GM19240 (cell line): Measurements from ENCODE around the gene CLDN15.

ENCODE experiments used
- DNase-seq: peaks from one replicate; pipeline ENCODE4 v3.0.0; 2011; ENCODE audit warnings: low spot score; ENCODE audit not compliant: insufficient read length

CLDN15 gene

DNA sequence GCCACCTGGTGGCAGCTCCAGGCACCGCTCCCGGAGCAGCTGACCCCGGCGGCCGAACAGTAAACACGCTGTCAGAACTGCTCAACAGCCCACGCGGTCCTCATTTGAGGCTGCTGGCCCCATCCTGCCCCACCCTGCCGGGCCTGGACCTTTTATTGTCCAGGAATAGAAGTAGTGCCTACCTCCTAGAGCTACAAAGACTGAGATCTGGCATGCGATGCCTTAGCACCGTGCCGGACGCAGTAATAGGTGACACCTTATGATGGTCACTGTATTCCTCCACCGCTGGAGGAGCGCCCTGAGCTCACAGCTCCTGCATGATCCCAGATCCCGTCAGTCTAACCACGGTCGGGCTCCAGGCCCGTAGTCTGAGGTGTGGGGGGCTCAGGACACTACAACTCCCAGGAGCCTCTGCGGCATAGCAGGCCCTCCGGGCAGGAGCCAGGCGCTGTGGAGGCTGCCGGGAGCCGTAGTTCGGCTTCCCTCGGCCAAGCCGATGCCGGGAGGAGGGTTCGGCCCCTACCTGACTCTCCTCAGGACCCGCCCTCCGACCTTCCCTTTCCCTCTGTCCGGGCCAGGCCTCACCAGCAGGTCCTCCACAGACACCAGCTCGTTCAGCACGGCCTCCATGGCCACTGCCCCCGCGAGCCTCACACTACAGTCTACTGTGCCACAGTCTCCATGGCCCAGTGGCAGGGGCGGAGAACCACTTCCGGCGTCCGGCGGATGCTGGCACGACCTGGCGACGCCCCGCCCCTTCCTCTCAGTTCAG is 7.0 kb upstream of the CLDN15 start, which contains the start of gene FIS1:
Gene FIS1, minus strand, starts transcription at position 707 of the 772 bp plus-strand sequence. Its CDS starts 77 bp downstream, at position 630.
- peak; percentile 83 for DNase-seq

- DNase-seq, result peak; percentile 74
Observed at GRCh38 chr7:101243646-101244374, 6.2 kb upstream of the CLDN15 start.

DNA sequence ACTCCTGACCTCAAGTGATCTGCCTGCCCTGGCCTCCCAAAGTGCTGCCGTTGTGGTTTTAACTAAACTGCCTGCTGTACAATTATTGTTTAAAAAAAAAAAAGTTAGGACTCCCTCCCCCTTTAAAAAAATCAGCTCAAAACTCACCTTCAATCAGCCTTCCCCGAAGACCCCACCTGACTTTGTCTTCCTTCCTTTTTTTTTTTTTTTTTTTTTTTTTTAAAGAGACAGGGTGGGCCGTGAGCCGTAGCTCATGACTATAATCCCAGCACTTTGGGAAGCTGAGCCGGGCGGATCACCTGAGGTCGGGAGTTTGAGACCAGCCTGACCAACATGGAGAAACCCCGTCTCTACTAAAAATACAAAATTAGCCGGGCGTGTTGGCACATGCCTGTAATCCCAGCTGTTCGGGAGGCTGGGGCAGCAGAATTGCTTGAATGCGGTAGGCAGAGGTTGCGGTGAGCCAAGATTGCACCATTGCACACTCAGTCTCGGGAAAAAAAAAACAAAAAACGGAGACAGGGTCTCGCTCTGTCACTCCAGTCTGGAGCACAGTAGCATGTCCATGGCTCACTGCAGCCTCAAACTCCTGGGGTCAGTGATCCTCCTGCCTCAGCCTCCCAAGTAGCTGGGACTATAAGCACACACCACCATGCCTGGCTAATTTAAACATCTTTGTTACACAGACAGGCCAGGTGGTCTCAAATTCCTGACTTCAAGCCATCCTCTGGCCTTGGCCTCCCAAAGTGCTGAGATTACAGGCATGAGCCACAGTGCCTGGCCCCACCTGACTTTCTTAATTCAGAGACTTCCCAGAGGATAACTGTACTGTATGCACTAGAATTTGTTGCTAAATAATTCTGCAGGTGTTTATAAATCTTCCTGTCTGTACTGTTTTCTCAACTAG is 4.1 kb upstream of the CLDN15 start:
- no peak for DNase-seq

- DNase-seq, result no peak
Observed at GRCh38 chr7:101241015-101241363, 3.4 kb upstream of the CLDN15 start.

DNA sequence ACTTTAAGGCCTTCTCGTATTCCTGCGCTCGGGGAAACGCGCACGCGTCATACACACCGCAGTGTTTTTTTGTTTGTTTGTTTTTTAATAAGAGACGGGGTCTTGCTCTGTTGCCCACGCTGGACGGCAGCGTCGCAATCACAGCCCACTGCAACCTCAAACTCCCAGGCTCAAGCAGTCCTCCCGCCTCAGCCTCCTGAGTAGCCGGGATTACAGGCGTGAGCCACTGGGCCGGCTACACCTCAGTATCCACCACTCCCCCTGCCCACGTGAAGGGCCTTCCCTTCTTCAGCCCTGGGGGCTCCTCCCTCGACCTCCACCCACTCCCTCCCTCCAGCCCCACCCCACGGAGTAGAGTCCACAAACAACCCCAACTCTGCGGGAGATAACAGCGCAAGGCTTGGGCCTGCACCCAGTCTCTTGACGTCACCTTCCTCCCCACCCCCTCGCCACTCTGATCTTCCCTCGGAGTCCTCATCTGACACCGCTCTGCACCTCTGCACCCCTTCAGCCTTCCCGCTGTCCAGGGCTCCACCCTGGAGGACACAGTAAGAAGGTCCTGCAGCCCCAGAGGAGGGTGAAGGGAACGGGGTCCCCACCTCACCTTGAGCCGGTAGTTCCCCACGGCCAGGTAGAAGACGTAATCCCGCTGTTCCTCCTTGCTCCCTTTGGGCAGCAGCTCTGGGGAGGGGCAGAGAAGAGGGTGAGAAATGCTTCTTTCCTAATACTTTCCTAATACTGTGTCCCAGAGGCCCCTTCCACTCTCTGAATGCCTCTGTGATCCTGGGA is 2.8 kb upstream of the CLDN15 start:
- DNase-seq, result no peak

DNA sequence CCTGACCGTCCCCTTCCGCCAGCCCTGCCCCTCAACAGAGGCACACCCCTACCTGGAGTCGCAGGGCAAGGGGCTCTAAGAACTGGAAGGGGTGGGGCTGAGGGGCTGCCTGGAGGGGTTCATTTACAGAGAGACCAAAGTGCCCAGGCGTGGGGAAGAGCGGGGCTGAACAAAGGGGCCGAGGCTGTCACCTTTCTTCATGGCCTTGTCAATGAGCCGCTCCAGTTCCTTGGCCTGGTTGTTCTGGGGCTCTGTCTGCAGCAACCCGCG is 2.3 kb upstream of the CLDN15 start:
- DNase-seq, result no peak

- DNase-seq, result no peak
Observed at GRCh38 chr7:101239191-101239950, 1.8 kb upstream of the CLDN15 start.

- DNase-seq, result no peak
Observed at GRCh38 chr7:101238226-101239182, 902 bp upstream of the CLDN15 start.

GRCh38 chr7:101236292-101236835 is 1.2 kb downstream of the CLDN15 start:
- no peak for DNase-seq

GRCh38 chr7:101235522-101235921 is 2.1 kb downstream of the CLDN15 start:
- no peak for DNase-seq

- DNase-seq, result no peak
Observed at GRCh38 chr7:101235050-101235449, 2.6 kb downstream of the CLDN15 start.

- DNase-seq, result no peak
Observed at GRCh38 chr7:101234636-101235035, 3.0 kb downstream of the CLDN15 start.

DNA sequence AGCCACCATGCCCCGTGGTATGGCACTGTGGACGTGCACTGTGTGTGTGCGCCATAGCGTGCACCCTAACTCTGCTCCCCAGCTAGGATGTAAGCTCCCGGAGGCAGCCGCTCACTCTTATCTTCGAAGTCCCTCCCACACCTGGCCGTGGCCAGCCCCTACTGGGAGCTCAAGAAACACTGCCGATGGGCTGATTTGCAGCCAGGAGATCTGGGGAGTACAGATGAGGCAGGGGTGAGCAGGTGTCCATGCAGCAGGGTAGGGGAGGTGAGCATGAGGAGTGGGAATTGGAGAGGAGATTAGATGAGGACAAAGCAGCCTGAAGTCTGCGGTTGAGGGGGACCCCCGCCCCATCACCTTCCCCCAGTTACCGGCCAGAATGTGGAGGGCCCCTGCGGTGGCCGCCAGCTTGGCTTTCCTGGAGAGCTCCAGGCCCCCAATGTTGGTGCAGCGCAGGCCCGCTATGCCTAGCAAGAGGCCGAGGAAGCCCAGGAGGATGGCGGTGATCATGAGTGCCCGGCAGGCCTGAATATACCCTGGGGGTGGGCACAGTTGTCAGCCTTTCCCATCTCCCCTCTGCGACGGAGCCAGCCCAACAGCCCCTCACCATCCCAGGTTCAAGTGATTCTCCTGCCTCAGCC is 3.6 kb downstream of the CLDN15 start:
- no peak for DNase-seq

DNA sequence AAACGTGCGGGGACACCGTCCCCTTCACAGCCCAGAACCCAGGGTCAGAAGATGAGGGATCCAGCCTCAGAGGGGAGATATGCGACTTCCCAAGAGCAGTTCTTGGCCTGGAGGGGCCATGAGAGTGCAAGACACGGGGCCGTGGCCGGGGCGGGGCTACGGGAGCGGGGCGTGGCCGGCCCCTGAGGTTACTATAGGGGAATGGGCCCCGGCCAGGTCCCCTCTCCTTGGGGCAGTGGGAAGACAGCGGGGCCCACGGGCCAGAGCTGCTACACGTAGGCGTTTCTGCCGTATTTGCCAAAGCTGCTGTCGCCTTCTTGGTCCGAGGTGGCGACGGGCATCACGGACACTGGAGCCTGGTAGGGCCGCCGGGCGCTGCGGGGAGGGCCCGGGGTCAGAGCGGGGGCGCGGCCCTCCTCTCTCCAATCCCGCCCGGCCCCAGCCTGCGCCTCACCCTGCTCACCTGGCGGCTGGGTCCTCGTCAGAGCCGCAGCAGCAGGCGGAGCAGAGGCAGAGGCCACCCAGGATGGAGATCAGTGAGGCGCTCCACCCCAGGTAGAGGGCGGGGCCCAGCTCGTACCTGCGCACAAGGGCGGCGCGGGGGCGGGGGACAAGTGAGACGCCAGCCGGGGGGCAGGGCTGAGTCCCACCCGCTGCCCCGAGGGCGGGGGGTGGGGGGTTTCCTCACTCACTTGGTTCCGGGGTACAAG is 5.3 kb downstream of the CLDN15 start:
- DNase-seq, result no peak

DNA sequence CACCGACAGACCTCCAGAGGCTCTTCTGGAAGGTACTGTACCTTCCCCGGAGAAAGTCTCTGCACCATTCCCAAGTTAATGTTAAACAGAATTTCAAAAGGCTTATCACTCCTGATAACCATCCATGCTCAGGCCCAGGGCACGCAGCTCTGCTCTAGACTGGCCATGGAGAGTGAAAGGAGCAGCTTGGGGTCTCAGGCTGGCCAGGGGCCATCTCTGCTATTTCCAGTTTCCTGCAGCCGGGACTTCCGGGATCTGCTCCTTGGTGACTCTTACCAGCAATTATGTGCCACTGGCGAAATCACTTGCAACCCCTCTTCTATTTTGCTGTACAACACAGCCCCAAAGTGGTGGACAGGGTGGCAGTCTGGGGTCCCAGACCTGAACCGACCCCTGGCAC is 6.0 kb downstream of the CLDN15 start:
- no peak for DNase-seq

GRCh38 chr7:101226721-101227120 is 10.9 kb downstream of the CLDN15 start:
- DNase-seq, result no peak

DNA sequence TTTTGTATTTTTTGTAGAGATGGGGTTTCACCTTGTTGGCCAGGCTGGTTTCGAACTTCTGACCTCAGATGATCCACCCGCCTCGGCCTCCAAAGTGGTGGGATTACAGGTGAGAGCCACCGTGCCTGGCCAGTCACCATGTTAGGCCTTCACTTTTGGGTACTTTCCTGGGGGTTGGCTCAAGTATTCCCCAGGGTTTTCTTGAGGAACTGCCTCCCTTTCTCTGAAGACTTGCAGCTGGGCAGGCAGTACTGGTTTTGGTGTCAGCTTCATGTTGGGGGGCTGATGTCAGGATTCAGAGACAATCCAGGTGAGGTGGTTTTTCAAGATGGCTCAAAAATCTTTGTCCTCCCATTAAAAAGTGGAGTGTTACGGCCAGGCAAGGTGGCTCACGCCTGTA is 12.0 kb downstream of the CLDN15 start:
- no peak for DNase-seq

- DNase-seq, result no peak
Observed at GRCh38 chr7:101223528-101223927, 14.1 kb downstream of the CLDN15 start.
